GM18526 (cell line): ENCODE data around the gene PIAS4.

Source experiments
- POLR2A ChIP-seq: IDR thresholded peaks from 3 replicates; pipeline ENCODE4 v1.6.1; 2011; ENCODE audit not compliant: insufficient read length; ENCODE audit errors: extremely low read depth

PIAS4 gene

DNA sequence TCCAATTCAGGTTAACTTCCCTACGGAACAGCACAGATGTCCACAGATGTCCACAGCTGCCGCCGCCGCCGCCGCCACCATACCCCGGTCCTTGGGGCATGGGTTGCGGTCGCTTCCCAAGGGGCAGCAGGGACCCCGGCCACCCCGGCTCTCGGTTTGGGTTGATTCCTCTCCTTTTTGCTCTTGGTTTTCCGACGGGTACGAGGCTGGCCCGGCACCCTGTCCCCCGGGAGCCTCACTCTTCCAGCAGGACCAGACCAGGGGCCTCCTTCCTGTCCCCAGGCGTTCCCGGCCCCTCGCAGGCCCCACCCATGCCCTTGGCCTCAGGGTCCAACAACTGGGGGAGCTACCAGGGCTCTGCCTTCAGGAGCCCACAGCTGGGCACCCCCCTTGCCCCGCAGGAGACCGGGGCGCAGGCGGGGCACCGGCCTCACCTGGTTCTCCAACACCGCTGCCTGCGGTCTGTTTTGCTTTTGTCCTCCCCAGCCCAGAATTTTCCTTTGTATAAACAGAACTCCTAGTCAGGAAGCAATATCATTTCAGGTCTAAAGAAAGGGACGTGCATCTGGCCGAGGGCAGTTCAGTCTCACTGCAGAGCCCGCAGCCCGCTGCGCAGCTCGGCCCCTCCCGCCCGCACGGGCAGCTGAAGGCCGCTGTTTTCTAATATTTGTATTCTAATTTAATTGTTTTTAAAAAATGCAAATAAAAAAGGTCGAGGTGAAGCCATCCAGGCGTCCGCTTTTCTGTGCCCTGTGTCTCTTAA lies 31.3 kb downstream of the PIAS4 start:
- TF ChIP-seq POLR2A: no peak

DNA sequence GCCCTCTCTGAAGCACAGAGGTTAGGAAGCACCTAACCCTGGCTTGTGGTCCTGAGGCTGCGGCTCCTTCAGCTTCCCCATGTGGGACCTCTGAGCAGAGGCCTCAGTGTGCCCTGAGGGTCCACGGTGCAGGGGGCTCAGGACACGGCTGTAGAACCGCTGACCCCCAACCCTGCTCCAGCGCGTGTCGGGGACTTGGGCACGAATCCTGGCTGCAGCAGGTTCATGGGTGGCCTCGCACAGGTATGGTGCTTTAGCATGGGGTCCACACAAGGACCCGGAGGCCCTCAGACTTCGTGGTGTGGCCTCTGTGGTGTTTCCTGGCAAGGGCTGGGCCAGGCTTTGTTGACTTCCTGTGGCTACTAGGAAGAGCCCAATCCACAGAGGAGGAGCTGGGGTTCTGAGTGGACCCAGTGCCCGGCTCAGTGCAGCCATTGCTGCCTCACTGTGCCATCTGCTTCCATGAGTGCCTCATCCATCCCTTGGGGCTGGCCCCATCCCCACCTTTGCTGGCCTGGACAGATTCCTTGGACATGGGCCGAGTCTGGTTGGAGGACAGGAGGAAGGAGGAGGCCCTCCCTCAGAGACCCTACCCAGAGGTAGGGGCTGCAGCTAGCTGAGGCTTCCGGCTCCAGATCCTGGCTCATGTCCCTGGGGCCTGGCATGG lies 34.7 kb downstream of the PIAS4 start:
- no peak for TF ChIP-seq POLR2A

DNA sequence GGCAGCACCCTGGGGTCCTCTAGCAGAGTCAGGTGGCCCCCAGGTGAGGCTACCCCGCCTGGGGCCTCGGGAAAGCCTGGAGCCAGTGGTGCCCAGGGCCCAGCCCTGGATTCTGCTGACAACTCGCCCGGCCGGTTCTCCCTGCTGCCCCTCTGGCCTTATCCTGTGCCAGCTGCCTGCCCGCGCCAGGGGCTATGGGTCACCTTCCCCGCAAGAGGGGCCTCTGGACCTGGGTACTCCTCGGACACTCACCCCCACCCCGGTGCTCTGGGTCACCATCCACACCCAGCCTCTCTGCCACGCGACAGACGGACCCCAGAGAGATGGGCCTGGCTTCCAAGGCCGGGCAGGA lies 35.2 kb downstream of the PIAS4 start:
- no peak for TF ChIP-seq POLR2A

DNA sequence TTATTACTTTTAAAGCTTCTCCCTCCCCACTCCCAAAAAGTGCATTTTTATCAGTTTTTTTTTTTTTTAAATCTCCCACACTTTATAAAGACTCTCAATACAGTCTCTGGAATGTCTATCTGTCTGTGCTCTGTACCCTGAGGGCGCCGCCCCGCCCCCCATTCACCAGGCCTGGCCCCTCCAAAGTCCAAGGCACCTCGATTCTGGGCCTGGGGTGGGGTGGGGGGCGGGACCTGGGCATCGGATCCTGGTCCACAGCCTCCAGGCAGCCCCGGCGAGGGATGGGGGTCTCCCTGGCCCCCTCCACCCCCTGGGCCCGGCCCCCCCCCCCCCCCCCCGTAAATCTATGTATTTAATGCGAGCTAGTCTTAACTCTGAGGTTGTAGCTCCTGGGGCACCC lies 35.9 kb downstream of the PIAS4 start:
- no peak for TF ChIP-seq POLR2A

DNA sequence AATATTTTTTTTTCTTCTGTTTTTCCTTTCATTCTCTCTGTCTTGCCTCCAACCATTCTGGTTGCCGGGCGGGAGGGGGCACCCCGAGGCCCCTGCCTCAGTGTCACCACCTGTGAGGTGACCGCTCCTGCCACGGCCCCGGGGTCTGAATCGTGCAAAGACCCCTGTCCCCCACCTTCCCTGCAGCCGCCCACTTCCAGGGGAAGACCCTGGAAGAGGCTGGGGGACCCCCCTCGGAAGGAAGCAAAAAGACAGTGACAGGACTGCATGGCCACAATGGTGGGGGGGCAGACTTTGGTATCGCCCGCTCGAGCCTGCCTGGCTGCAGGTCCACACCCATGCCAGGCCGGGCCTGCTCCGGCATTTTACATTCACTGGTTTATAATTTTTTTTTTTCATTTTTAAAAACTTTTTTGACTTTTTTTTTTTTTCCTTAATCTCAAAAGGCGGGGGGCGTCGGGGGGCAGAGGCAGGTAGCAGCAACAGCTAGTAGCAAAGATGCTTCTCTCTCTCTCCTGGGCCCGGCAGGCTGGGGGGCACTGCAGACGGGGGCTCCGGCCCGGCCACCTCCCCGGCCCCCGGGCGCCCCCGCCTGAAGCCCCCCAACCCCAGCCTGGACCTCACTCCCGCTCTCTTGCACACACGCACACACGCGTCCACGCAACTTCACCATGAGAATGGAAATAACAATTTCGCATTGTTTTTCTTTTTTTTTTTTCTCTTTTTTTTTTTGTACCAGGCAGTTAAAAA lies 36.6 kb downstream of the PIAS4 start:
- TF ChIP-seq POLR2A: no peak

DNA sequence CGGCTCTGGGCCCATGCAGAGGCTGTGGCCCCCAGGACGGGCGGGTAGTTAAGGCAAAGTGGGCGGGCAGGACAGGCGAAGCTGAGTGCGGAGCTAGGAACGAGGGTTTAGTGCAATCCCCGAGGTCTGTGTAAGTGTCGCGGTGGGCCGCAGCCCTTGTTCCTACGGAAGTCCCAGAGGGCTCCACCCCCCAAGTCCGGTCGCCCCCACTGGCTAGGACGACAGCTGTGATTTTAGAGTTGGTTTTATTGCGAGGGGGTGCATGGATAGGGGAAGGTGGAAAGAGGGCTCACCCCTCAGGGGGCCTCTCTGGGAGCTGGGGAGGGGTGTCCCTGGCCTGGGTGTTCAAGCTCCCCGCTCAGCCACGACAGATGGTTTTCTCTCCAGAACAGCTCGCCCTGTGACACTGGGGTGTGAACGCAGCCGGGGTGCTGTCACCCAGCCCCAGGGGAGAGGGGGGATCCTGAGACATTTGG lies 37.5 kb downstream of the PIAS4 start:
- TF ChIP-seq POLR2A: no peak

DNA sequence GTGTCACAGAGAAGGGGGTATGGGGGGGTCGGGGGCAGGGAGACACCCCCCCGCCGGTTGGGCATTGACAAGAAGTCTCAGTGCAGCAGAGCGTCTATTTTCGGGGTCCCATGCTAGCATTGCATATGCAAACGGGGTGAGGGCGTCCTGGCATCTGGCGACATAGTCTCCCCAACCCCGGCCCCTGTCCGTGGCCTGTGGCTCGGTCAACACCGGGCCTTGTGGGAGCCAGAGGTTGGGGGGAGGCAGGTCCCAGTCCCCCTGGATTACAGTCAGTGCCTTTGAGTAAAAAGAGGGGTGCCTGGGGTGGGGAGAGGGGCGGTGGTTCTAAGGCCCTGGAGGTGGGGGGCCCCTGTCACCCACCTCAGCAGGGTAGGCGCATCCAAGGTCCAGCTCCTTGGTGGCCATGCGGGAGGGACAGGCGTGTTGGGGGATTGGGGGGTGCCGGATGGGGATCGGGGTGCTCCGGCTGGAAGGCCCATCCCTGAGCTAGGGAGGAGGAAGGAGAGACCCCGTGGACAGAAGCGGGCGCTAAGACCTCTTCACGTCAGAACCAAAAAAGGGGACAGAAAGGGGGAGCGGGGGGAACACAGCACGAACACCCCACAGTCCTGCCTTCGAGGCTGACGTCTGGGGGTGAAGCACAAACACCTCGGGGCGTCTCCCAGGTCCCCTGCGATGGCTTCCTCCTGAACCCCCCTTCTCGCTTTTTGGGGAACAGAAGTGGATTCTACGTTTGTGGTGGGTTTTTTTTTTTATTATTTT lies 38.2 kb downstream of the PIAS4 start:
- TF ChIP-seq POLR2A: no peak

DNA sequence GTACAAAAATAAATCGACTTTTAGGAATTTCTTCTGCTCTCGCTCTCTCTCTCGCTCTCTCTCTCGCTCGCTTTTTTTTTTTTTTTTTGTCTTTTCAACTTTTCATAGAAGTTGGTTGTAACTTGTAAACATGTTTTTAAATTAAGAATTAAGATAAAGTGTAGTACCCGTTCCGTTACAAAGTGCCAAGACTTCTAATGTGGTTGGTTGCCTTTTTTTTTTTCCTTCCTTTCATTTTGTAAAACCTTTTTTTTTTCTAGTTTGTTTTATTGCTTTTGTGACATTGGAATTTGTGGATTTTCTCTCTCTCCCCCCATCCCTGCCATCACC lies 38.8 kb downstream of the PIAS4 start:
- TF ChIP-seq POLR2A: no peak

DNA sequence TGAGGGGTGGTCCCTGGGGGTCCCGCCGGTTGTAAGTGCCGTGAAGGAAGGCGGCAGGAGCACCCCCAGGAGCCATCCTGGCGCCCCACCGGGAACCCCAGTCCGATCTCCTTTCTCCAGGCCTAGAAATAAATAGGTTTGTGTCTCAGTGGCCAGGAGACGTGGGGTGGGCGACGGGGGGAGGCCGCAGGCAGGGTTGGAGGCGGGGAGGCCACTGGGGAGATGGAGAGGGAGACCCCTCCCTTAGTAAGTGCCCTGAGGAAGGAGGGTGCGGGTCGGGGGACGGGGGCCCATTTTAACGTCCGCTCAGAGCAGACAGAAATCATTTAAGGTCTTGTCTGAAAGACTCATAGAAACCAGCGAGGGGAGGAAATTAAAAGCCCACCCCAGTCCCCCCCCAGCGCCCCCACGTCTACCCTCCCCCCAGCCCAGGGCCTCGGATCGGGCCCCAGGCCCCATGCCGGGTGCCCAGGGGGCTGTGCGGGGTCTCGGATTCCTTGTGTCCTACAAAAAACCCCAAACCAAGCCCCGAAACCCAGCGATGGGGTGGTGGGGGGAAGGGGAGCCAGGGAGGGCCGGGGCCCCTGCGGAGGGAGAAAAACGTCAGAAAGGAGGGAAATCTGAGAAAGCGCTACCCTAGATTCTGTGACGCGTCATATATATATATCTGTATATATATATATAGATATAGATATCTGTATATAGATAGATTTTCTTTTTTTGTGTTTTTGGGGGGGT lies 39.6 kb downstream of the PIAS4 start:
- TF ChIP-seq POLR2A: no peak

DNA sequence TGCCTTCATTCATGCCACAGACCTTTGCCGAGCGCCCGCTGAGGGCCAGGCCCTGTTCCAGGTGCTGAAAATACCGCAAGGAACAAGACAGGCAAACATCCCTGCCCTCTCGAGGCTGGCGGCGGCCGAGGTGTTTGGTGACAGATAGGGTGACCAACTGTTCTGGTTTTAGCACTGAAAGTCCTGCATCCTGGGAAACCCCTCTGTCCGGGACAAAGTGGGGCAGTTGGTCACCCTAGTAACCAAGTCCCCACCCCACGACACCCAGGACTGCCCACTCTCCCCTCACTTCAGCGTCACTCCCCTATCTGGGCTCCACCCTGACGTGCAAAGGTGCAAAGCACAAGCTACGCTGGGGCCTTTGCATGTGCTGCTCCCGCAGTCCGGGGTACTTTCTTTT lies 41.9 kb downstream of the PIAS4 start:
- TF ChIP-seq POLR2A: no peak

DNA sequence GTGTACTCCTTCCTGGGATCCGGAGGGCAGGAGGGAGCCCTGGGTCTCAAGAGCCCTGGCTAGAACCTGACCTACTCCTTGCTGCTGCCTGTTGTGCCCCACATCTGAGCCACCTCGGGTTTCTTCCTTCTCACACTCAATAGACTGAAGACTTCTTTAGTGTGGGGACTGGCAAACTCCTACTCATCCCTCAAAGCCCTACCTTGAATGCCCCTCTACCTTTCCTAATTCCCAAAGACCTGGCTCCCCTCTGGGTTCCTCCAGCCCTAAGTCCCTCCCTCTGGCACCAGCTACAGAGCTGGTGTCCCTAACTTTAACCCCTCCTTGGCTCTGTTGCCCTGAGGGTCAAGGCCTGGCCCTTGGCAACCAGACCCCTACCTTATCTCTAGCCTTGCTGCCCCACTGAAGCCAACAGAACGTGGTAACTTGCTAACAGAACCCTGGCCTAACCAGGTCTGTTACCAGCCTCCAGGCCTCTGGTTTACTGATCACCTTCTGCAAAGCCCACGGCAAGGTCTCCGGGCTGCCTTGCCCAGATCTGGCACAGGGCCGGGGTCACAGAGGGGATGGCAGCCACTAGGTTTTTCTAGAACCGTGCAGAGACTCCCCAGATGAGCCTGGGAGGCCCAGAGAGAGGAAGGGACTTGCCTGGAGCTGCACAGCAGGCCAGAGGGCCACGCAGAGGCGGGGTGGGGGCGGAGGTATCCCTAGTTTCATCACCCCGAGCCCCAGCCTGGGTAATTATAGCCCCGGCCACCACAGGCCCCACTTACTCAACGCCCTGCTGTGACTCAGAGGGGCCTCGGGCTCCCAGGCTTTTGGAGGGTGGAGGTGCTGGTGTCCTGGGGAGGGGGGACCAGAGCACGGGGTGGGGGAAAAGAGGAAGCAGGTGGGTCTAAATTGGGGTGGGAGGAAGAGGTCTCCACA lies 43.9 kb downstream of the PIAS4 start:
- no peak for TF ChIP-seq POLR2A

DNA sequence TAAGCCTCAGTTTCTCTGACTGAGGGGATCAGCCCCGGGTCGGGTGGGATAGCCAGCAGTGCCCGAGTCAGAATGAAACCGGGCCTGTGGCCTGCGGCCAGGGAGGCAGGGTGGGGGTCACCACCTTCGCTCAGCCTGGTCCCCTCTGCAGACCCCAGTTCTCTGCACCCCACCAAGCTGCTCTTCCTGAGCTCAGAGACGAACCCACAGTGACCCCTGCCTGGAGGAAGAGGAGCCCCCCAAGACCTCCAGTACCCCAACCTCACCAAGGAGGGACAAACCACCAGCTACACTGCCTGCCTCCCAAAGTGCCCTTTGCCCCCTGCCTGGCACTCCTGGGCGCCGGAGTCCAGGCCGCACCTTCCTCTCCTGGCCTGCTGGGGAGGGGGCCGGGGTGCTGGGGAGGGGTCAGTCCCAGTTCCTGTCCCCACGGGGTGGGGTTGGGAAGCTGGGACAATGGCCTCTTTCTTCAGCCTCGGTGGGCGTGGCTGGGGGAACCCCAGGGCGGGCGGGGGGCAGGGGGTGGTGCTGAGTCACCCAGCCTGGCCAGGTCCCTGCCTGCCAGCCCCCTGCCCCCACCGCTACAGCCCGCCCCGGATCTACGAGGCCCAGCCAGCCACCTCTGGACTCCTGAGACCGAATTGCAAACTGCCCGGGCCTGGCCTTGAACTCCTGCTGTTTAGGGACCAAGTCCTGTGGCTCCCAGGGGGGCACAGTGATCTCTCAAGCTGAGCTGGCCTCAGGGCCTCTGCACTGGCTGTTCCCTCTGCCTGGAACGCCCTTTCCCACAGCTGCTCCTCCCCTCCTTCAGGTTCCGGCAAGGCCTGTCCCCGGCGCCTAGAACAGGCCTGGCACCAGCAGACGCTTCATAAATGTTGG lies 44.8 kb downstream of the PIAS4 start:
- no peak for TF ChIP-seq POLR2A

DNA sequence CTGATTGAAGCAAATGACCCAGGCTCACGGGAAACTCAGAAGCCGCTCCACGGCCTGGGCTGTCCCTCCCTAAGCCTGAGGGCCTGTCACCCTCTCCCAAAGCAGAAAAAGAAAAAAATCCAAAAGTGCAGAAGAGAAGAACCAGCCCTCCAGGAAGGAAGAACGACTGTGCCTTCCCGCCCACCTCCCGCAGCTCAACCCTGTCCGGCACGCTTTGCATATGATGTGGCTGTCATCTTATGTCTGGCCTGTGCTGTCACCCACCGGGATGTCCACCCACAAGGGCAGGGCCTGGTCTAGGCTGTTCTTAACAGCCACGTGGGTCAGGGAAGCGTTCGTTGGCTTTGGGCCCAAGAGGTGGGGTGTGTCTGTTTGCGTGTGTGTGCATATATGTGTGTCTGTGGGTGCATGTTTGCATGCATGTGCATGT lies 45.5 kb downstream of the PIAS4 start:
- no peak for TF ChIP-seq POLR2A
